GM10266 (cell line): Measurements from ENCODE around the gene RPP40.
A peak's percentile ranks its signal among the peaks of the same experiment; 100 is the strongest.

Experiments
- DNase-seq: peaks from one replicate; pipeline ENCODE4 v3.0.0; 2012; ENCODE audit errors: extremely low spot score
- CTCF ChIP-seq: IDR thresholded peaks from 2 replicates; pipeline ENCODE4 v1.5.1; 2012; ENCODE audit warnings: mild to moderate bottlenecking, low read depth; ENCODE audit not compliant: control insufficient read depth, insufficient read depth; ENCODE audit errors: missing control alignments

RPP40 gene

GRCh38 chr6:5030596-5031136 is 26.8 kb upstream of the RPP40 start:
- TF ChIP-seq CTCF: peak; percentile 54
- DNase-seq: peak; percentile 82

GRCh38 chr6:5029609-5030008 is 25.8 kb upstream of the RPP40 start:
- no peak for TF ChIP-seq CTCF
- DNase-seq: no peak

GRCh38 chr6:5028921-5029320 is 25.1 kb upstream of the RPP40 start:
- DNase-seq: no peak

GRCh38 chr6:5028301-5028700 is 24.5 kb upstream of the RPP40 start:
- no peak for TF ChIP-seq CTCF
- DNase-seq: no peak

More at GRCh38 chr6:5028921-5029320, 25.1 kb upstream of the RPP40 start:
- no peak for TF ChIP-seq CTCF

GRCh38 chr6:5025911-5026819 is 22.3 kb upstream of the RPP40 start:
- DNase-seq: no peak
- TF ChIP-seq CTCF: no peak

- DNase-seq: no peak
- no peak for TF ChIP-seq CTCF
Observed at GRCh38 chr6:5023923-5024322, 20.1 kb upstream of the RPP40 start.

GRCh38 chr6:5020142-5020541 is 16.3 kb upstream of the RPP40 start:
- no peak for TF ChIP-seq CTCF
- DNase-seq: no peak
